Stimulated activated CD8-positive, alpha-beta memory T cell treated with anti-CD3 and anti-CD28 coated beads, Interleukin-15, amount 100 ng/mL, for 24 hours (primary cell): Measurements from ENCODE around the gene RNF135.
"Not testable (repeated sequence)": the region's sequence is repeated elsewhere in the genome, so short reads cannot be mapped to it uniquely, and the experiment has no call there.

Experiments
- DNase-seq: peaks from one replicate; pipeline ENCODE4 v3.0.0-alpha.2; 2020; ENCODE audit warnings: low read depth

The RNF135 gene

DNA sequence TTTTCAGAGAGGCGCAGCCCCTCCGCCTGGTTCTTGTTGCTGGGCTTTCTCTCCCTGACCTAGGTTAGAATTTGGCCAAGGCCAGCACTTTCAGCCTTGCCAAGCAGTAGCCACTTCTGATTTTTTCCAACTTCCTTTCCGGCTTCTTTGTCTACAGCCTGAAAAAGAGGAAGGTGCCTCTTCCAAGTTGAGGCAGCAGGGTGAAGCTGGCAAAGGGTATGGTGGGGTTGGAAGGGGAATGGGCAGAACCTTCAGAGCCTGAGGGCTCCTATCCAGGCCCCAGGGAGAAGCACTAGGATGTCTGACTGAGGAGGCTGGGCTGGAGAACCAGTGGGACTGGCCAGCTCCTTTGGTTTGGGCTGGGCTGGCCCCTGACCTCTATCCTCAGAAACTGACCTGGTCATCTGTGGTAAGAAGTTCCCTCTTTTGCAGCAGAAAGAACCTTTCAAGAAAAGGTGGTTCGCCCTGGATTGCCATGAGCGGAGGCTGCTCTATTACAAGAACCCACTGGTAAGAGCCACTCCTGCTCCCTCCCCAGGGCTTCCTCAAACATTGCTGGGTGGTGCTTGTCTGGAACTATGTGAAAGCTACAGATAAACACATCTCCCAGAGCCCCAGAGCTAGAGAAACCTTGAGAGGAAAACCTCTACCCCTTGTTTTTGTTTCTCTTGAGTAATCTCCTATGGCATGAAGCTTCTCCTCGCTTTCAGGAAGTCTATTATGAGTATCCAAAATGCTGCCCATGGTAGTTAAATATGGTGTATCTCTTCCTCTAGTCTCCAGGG lies 16.6 kb upstream of the RNF135 start:
- DNase-seq: no peak

DNA sequence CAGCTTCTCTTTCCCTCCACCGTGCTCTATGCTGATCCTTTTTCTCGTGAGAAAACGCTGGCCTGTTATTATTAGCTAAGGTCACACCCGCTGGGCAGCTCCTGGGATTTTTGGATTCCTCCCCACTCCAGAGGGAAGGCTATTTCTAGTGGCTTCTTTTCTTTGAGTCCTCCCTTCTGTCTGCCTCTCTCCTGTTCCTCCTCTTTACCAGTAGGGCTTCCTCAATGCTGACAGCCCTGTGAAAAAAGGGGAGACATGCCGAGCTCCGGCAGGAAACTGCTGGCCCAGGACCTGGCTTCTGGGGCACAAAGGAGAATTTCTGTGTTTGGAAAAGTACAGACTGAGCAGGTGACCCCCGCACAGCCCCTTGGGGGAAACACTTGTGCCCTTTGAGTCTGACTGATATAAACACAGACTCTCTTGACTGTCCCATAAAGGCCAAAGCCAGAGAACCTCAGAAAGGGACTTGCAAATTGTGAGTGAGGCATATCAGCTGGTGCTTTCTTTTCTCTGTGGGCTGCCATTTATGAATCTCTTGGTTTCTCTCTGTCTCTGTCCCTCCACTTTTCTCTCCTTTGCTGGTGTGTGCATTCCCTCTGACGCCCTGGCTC lies 14.0 kb upstream of the RNF135 start:
- no peak for DNase-seq

DNA sequence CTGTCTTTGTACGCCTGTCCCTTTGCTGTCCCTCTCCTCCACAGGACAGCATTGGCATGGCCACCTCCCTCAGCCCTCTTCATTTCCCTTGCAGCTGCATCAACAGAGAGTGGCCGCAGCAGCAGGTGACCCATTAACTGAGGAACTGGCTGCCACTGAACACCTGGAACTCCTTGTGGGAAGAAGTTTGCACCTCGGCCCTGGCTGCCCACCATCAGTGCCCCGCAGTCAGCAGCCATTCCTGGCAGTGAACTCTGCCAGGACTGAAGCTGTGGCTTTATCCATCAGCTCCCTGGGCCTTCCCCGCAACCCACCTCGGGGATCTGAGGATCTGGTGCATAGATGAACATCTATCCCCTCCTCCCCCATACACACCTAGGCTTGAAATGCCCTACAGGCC lies 13.1 kb upstream of the RNF135 start:
- no peak for DNase-seq

DNA sequence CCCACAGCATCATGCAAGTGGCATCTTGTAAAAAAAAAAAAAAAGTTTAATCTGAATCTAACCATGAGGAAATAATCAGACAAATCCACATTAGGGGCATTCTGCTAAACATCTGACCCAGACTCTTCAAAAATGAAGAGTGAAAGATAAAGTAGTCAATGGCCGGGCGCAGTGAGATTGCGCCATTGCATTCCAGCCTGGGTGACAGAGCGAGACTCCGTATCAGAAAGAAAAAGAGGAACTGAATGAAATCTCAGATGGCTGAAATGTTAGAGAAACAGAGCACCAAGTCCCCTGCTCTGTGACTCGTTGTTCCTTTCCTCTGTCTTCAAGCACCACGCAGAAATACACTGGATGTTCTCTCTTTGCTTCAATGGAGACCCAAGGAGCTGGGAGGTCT lies 12.7 kb upstream of the RNF135 start:
- no peak for DNase-seq

DNA sequence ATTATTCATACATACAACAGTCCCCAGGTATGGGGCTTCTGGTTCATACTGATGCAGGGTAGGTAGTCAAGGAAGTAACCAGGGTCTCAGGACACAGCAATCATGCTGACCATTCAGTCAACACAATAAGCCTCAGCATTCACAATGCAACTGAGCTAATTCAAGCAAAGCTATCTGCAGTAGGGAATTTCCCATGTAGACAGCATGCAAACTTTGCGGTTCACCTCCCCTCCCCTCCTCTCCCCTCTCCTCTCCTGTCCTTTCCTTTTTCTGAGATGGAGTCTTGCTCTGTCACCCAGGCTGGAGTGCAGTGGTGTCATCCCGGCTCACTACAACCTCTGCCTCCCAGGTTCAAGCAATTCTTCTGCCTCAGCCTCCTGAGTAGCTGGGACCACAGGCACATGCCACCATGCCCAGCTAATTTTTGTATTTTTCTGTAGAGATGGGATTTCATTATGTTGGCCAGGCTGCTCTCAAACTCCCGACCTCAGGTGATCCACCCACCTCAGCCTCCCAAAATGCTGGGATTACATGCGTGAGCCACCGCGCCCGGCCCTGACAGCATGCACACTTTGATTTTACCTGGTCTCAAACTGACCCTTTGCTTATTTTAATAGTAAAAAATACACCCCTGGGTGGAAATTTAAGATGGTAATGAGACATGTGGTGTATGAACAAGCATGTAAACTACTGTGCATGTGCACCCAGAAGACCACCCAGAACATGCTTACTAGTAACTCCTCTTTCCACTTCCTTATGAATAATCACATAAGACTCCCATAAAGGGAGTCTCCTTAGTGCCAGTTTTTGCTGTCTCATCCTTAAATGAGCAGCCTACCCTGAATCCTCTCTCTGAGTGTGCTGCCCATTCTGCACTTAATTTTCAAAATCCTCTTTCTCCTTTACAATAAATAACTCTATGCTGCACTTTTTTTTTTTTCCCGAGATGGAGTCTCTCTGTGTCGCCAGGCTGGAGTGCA lies 9.3 kb upstream of the RNF135 start:
- no peak for DNase-seq

DNA sequence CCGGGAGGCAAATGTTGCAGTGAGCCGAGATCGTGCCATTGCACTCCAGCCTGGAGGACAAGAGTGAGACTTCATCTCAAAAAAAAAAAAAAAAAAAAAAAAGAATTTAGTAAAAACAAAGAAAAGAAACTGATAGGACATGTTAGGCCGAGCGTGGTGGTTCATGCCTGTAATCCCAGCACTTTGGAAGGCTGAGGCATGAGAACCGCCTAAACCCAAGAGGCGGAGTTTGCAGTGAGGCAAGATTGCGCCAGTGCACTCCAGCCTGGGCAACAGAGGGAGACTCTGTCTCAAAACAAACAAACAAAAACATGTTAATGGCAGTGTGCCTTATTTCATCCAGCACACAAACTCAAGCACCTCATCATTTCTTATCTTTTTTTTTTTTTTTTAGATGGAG lies 6.5 kb upstream of the RNF135 start:
- not testable (repeated sequence) for DNase-seq

DNA sequence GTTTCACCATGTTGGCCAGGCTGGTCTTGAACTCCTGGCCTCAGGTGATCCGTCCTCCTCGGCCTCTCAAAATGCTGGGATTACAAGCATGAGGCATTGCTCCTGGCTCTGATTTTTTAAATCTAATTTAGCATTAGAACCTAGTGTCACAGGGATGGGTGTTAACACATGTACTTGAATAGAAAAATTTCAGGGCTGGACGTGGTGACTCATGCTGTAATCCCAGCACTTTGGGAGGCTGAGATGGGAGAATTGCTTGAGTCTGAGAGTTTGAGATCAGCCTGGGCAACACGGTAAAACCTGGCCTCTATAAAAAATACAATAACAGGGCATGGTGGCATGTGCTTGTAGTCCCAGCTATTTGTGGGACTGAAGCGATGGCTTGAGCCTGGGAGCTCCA lies 6.0 kb upstream of the RNF135 start:
- no peak for DNase-seq

DNA sequence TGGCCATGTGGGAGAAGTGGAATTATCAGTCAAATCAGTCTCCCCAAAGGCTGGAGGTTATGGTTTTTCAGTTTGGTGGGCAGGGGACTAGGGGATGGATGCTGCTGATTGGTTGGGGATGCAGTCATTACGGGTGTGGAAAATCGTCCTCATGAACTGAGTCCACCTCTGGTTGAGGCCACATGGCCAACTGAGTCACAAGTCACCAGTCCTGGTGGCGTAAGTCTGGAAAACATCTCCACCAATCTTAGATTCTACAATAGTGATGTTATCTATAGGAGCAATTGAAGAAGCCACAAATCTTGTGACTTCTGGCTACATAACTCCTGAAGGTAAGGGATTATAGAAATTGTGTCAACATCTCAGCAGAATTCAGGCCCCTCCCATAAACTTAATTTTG lies 5.2 kb upstream of the RNF135 start:
- DNase-seq: no peak

DNA sequence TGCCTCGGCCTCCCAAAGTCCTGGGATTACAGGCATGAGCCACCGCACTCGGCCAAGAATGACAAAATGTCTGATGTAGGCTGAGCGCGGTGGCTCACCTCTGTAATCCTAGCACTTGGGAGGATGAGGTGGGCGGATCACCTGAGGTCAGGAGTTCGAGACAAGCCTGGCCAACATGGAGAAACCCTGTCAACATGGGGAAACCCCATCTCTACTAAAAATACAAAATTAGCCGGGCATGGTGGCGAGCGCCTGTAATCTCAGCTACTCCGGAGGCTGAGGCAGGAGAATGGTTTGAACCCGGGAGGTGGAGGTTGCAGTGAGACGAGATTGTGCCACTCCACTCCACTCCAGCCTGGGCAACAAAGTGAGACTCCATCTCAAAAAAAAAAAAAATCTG lies 2.9 kb upstream of the RNF135 start:
- DNase-seq: not testable (repeated sequence)

DNA sequence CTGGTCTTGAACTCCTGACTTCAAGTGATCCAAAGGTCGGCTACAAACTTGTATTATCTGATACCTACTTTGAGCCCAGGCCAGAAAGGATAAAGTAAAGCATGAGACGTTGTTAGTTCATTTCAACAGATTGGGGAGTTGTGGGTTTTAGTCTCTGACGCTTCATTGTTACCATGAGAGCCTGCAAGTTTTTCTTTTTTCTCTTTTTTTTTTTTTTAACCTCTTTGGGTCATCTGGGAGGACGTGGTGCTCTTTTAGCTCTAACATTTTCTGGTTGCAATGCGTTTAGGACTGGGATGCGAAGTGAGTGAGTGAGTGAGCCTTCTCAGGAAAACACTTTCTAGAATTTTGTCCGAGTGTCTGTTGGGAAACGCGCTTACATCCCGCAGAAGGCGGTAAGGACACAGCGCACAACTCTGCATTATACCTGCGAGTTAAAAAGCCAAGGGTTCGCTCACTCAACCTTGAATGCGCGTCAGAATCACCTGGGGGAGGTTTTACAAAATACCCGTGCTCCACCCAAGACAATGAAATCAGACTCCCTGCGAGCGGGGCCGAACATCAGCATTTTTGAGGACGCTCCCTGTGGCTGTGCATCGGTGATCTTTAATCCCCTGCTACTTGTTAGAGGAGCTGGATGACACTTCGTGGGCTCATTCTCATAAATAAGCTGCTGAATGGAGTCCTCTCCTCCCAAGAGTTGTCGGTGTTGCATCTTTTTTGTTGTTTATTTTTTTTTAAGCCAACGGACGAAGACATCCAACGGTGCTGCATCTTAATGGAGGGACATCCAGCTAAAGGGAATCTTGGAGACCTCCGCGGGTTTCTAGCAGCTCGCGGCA lies 629 bp upstream of the RNF135 start:
- no peak for DNase-seq

DNA sequence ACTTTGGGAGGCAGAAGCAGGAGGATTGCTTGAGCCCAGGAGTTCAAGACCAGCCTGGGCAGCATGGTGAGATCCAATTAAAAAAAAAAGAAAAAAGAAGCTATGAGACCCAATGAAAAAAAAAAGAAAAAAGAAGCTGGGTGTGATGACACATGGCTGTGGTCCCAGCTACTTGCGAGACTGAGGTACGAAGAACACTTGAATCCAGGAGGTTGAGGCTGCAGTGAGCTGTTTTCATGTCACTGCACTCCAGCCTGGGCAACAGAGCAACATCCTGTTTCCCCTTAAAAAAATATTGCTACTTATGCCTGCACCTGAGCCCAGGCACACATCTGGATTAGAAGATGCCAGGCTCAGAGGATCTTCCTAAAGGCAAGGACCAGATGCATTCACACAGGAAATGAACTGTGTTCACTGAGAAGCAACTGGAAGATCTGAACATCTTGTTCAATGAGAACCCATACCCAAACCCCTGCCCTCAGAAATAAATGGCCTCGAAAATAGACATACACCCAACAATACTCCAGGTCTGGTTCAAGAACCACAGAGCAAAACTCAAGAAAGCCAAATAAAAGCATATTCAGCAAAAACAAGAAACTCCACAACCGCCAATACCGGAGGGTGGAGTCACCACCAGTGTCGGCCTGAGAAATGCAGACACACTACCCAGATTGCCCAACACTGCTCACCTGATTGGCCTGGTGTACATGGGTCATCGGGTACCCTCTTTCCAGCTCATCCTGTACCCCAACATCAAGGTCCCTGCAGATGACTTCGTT lies 4.4 kb downstream of the RNF135 start:
- DNase-seq: no peak

DNA sequence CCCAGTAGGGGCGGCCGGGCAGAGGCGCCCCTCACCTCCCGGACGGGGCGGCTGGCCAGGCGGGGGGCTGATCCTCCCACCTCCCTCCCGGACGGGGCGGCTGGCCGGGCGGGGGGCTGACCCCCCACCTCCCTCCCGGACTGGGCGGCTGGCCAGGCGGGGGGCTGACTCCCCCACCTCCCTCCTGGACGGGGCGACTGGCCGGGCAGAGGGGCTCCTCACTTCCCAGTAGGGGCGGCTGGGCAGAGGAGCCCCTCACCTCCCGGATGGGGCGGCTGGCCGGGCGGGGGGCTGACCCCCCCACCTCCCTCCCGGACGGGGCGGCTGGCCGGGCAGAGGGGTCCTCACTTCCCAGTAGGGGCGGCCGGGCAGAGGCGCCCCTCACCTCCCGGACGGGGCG lies 9.1 kb downstream of the RNF135 start:
- not testable (repeated sequence) for DNase-seq

DNA sequence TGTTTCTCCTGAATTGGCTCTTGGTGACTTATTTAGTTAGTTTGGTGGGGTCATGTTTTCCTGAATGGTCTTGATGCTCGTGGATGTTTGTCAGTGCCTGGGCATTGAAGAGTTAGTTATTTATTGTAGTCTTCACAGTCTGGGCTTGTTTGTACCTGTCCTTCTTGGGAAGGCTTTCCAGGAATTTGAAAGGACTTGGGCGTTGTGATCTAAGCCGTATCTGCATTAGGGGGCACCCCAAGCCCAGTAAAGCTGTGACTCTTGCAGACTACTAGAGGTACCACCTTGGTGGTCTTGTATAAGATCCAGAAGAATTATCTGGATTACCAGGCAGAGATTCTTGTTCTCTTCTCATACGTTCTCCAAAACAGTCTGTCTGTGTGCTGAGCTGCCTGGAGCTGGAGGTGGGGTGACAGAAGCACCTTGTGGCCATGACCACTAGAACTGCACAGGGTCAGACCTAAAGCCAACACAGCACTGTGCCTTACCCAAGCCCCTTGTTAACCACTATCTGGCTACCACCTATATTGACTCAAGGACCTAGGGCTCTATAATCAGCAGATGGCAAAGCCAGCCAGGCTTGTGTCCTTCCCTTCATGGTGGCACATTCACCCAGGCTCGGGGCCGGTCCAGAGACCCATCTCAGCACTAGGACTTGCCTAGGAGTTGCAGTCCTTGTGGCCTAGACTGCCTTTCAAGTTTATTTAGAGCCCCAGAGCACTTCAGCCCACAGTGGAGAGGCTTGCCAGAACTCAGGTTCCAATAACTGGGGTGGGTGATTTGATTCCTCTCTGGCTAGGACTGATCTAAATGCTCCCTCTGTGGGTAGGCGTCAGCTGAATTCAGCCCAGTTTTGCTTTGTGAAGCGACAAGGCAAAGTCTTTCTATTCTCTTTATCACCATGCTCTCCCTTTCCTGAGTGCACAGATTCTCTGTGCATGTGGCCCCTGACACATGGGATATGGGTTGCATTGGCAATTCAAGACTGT lies 11.0 kb downstream of the RNF135 start:
- no peak for DNase-seq

DNA sequence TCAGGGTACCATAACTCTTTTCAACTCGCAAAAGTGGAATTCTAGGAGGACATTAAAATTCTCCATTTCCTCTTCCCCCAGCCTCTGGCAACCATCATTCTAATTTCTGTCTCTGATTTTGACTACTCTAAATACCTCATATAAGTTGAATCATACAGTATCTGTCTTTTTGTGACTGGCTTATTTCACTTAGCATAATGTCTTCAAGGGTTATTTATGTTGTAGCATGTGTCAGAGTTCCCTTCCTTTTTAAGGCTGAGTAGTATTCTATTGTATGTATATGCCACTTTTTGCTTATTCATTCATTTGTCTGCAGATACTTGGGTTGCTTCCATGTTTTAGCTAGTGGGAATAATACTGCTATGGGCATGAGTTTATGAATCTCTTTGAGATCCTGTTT lies 12.0 kb downstream of the RNF135 start:
- DNase-seq: no peak

DNA sequence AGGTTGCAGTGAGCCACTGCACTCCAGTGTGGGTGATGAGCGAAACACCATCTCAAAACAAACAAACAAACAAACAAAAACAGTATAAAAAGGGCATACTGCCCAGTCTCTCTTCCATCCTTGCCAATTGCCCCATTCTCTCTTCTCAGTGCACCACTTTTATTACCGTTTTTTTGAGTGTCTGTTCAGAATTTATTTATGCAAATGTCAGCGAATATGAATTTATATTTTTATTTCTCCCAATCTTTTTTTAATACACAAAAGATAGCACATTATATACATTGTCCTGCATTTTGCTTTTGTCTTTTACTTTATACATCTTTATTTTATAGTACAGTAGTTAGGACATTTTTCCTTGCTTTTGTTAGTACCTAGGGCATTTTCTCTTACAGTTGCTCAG lies 19.6 kb downstream of the RNF135 start:
- no peak for DNase-seq

DNA sequence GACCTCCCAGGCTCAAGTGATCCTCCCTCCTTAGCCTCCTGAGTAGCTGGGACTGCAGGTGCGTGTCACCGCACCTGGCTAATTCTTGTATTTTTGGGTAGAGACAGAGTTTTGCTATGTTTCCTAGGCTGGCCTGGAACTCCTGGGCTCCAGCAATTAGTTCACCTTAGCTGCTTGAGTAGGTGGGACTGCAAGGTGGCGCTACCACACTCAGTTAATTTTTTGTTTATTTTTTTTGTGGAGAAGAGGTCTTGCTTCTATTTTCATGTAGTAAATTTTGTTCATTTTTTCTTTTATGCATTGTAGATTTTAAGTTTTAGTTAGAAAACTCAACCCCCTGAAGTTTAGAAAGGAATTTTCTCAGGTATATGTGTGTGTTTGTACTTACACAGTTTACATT lies 21.7 kb downstream of the RNF135 start:
- no peak for DNase-seq

DNA sequence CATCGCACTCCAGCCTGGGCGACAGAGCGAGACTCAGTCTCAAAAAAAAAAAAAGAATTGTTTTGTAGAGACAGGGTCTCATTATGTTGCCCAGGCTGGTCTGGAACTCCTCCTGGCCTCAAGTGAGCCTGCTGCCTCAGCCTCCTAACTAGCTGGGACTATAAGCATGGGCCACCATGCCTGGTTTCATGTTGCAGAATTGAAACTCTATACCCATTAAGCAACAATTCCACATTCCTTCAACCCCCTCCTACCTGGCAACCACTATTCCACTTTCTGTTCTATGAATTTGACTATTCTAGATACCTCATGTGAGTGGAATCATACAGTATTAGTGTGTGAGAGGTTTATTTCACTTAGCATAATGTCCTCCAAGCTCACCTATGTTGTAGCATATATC lies 24.5 kb downstream of the RNF135 start:
- no peak for DNase-seq

DNA sequence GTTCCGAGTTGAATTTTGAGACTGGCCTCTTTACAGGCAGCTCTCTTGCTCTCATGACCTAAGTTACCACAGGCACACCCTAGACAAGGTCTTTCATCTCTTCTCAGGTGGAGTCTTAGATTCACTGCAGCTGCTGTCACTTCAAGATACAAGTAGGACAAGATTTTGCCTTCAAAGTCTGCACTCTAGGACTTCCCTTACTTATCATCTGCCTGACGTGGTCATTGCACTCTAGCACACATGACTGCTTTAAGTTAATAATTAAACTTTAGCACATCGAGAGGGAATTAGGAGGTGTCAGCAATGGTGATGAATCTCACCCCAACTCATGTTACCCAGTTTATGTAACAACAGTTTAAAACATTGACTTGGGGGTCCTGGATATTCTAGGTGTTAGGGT lies 25.6 kb downstream of the RNF135 start:
- DNase-seq: no peak

DNA sequence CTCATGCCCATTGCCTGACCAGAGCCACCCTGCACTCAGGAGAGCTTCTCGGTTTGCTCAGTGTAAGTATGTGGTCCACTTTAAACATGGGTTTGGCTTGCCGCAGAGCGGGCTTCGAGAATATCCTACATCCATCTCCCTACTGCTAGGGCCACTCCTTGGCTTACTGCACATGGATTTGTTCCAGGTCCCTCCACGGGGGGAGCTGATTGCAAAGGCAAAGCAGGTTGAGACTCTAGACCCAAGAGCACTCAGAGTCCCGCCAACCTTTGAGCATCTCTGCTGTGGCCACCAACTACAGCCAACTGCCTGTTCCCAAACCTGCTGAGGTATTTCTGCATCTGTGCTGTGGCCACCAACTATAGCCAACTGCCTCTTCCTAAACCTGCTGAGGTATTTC lies 26.4 kb downstream of the RNF135 start:
- DNase-seq: no peak

DNA sequence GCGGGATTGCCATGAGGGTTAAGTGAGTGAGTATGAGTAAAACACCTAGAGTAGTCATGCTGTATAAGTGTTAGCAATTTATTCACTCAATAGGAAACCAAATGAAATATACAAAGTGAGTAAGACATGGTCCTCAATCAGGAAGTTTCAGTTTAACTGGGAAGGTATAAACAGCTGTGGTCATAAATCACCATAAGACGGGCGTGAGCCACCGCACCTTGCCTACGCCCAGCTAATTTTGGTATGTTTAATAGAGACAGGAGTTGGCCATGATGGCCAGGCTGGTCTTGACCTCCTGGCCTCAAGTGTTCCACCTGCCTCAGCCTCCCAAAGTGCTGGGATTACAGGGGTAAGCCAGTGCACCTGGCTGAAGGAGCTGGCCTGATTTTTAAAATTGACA lies 27.0 kb downstream of the RNF135 start:
- no peak for DNase-seq
